ENCODE measurements around the gene IP6K1. TPM values are rescaled to one million over a fixed set of nuclear protein-coding genes. Genes with fewer than 3 reads are reported as not detected.
A peak's percentile ranks its signal among the peaks of the same experiment; 100 is the strongest.

The IP6K1 gene
- total RNA-seq, 1 donor from 2014 or later: 39.5 TPM

GRCh38 chr3:49719214-49719884 lies 67.0 kb downstream of the IP6K1 start, which contains the start of gene AMIGO3:
Gene AMIGO3, minus strand, starts transcription at chr3:49719684. Its CDS starts 219 bp downstream, at chr3:49719465.
- Histone ChIP-seq H3K9me3 (no peaks in the 10 kb centered on the region), H3K4me3 (peak within 1 kb of the TSS; percentile 65), H3K36me3 (peaks cover 25% of the 10 kb centered on the region), H3K27me3 (no peaks in the 10 kb centered on the region), H3K4me1 (peaks cover 23% of the 10 kb centered on the region), H3K27ac (no peak within 1 kb of the TSS)
- intact Hi-C loops (cut with DNase I): no loop called here
- DNase-seq (peak; percentile 98), ATAC-seq (peak; percentile 79)
- peak; percentile 61 for TF ChIP-seq CTCF (IDR thresholded peaks at IDR 0.05)

GRCh38 chr3:49718858-49719213 lies 67.5 kb downstream of the IP6K1 start:
- DNase-seq: peak; percentile 74
- Histone ChIP-seq H3K4me1 (peaks cover 22% of the 10 kb centered on the region), H3K4me3 (peak overlapping the region; percentile 65), H3K36me3 (peaks cover 25% of the 10 kb centered on the region), H3K9me3 (no peaks in the 10 kb centered on the region), H3K27ac (no peak overlapping the region), H3K27me3 (no peaks in the 10 kb centered on the region)
- TF ChIP-seq CTCF (IDR thresholded peaks at IDR 0.05): no peak
- intact Hi-C loops (cut with DNase I): no loop called here
- no peak for ATAC-seq

GRCh38 chr3:49717959-49718857 lies 68.1 kb downstream of the IP6K1 start:
- no peaks in the 10 kb centered on the region for H3K9me3 ChIP-seq
- H3K4me1 ChIP-seq: peaks cover 21% of the 10 kb centered on the region
- intact Hi-C loops (cut with DNase I): no loop called here
- peak; percentile 73 for DNase-seq
- peak overlapping the region; percentile 65 for H3K4me3 ChIP-seq
- no peak for TF ChIP-seq CTCF (IDR thresholded peaks at IDR 0.05)
- H3K36me3 ChIP-seq: peaks cover 25% of the 10 kb centered on the region
- no peak overlapping the region for H3K27ac ChIP-seq
- no peak for ATAC-seq
- no peaks in the 10 kb centered on the region for H3K27me3 ChIP-seq

GRCh38 chr3:49717211-49717958 lies 69.0 kb downstream of the IP6K1 start:
- no peak overlapping the region for H3K27ac ChIP-seq
- peaks cover 13% of the 10 kb centered on the region for H3K4me1 ChIP-seq
- peak; percentile 60 for DNase-seq
- no peak for ATAC-seq
- H3K9me3 ChIP-seq: no peaks in the 10 kb centered on the region
- intact Hi-C loops (cut with DNase I): no loop called here
- no peak for TF ChIP-seq CTCF (IDR thresholded peaks at IDR 0.05)
- H3K27me3 ChIP-seq: no peaks in the 10 kb centered on the region
- H3K36me3 ChIP-seq: peaks cover 27% of the 10 kb centered on the region
- H3K4me3 ChIP-seq: no peak overlapping the region

- intact Hi-C loops (cut with DNase I): no loop called here
- ATAC-seq: no peak
Observed at GRCh38 chr3:49716691-49717210, 69.6 kb downstream of the IP6K1 start.

More at GRCh38 chr3:49716691-49717210, 69.6 kb downstream of the IP6K1 start:
- H3K36me3 ChIP-seq: peaks cover 26% of the 10 kb centered on the region
- no peak overlapping the region for H3K27ac ChIP-seq
- peak; percentile 61 for DNase-seq
- H3K4me3 ChIP-seq: no peak overlapping the region
- TF ChIP-seq CTCF (IDR thresholded peaks at IDR 0.05): no peak
- no peaks in the 10 kb centered on the region for H3K9me3 ChIP-seq
- H3K4me1 ChIP-seq: peaks cover 9% of the 10 kb centered on the region
- no peaks in the 10 kb centered on the region for H3K27me3 ChIP-seq

All from upper lobe of right lung (tissue), 1 donor.